ENCODE measurements around the gene OTOG.
A peak's percentile ranks its signal among the peaks of the same experiment; 100 is the strongest.
"Not testable (repeated sequence)": the region's sequence is repeated elsewhere in the genome, so short reads cannot be mapped to it uniquely, and the experiment has no call there.

The OTOG gene

DNA sequence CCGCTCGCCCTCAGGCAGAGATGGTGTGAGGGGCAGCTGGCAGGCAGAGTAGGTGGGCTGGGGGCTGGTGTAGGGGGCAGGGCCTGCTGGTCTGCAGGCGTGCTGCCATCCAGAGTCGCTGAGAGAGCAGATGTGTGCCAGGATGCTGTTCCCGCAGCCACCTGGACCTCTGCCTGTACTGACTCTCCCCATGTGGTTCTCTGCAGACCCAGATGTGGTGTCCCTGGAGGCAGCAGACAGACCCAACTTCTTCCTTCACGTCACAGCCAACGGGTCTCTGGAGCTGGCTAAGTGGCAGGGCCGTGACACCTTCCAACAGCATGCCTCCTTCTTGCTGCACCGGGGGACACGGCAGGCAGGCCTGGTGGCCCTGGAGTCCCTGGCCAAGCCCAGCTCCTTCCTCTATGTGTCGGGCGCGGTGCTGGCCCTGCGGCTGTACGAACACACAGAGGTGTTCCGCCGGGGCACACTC is 58.6 kb downstream of the OTOG start:
- DNase-seq (ENCODE audit: low spot score) = peak; percentile 52

DNA sequence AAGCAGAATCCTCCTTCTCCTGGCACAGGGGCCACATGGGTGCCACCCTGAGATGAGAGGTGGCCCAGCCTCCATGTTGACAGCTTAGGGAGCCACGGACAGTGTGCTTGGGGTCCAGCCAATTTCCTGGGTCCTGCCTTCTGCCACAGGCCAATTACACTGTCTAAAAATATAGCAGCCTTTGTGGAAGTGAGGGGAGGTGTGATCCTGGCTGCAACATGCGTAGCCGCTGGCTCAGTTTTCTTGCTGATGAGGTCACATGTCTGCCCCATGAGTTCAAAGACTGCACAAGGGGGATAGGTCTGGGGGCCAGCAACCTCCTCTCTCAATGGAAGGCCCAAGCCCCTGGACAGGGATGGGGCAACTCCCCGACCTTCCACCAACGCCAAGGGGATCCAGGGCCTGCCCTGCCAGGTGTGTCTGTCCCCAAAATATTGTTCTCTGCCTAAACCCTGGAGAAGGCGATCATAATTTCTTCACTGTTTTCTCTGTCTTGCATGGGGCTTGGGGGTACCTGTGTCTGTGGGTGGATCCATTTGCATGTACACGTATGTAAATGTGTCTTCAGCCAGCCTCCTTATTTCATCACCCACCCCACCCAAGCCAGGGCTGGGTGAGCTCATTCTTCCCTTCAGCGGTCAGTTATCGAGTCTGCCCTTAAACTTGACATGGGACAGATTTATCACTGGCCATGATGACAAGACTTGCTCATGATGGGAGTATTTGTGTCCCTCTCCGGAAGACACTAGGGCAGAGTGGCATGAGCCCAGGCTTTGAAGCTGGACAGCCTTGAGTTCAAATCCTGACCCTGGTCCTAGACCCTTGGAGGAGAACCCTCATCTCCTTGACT is 59.4 kb downstream of the OTOG start:
- peak; percentile 64 for DNase-seq (ENCODE audit: low spot score)

DNA sequence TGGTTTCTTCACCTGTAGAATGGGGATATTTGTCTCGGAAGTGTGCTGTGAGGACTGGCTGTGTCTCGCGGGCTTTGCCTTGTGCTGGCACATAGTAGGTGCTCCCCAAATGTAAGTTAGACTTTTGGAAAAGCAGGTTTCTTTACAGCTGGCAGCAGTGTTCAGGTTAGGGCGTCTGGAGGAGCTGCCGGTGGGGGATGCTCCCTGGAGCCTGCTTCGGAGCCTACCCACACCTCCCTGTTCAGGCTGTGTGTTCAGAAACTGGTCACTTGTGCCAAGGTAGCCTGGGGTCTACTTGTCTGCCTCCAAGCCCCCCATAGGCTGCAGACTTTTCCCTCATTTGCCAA is 60.0 kb downstream of the OTOG start:
- peak; percentile 48 for DNase-seq (ENCODE audit: low spot score)

DNA sequence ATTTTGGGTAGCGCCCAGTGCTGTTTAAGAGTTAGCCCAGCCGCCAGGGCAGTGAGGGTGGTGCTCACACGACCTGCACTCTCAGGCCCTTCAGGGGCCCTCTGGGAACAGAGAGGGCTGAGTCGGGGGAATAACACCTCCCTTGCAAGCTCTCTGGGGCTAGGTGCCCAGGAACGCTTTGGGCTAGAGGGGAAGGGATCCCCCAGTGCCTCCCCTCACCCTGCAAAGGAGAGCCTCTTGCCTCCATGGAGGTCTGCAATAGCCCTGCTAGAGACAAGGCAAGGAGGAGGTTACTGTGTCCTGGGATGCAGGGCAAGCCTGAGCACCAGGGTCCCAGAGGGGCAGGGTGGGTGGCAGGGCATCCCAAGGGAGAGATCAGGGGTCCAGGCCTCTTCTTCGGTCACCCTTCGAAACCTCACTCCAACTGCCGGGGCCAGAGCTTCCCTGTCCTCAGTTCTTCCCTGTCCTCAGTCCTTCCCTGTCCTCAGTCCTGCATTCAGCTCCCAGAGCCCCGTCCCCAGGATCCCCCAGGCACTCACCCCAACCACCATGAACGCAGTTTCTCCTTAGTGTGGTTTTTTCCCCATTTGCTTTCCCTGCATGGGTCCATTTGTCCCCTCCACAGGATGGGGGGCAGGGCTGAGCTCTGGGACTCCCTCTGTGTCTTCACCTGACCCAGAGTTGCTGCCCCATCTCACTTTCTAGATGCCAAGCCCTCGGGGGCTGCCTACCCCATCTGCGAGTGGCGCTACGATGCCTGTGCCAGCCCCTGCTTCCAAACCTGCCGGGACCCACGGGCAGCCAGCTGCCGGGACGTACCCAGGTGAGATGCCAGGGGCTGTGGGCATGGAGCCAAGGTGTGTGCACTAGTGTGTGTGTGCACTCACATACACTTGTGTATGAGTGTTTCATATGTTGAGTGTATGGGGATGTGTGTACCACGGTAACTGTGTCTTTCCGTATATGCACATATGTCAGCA is 60.8 kb downstream of the OTOG start:
- peak; percentile 64 for DNase-seq (ENCODE audit: low spot score)

GRCh38 chr11:17608821-17609220 is 61.8 kb downstream of the OTOG start:
- peak; percentile 59 for DNase-seq (ENCODE audit: low spot score)

DNA sequence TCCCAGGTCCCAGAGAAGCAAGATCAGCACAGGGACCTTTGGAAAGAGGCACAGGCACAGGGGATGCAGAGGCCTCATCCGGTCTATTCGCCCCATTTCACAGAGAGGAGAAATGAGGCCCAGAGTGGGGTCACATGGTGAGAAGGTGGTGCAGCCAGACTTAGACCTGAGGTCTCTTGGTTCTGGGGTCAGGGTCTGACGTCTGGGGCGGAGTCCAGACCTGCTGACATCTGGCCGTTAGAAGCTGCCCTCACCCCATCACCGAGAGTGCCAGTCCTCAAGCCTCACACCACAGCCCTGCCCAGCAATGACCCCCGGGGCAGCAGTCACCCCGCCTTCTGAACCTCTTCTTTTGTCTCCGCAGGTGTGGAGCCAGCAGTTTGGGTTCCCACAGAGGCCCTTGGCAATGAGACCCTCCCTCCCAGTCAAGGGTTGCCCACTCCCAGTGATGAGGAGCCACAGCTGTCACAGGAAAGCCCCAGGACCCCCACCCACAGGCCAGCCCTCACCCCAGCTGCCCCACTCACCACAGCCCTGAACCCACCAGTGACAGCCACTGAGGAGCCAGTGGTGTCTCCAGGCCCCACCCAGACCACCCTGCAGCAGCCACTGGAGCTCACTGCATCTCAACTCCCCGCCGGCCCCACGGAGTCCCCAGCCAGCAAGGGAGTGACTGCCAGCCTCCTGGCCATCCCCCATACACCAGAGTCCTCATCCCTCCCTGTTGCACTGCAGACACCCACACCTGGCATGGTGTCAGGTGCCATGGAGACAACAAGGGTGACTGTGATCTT is 62.4 kb downstream of the OTOG start:
- DNase-seq (ENCODE audit: low spot score) = peak; percentile 55

- DNase-seq (ENCODE audit: low spot score) = peak; percentile 63
These were observed 63.2 kb downstream of the OTOG start for GRCh38 chr11:17610085-17610894.

GRCh38 chr11:17611049-17611448 is 64.0 kb downstream of the OTOG start:
- no peak for DNase-seq (ENCODE audit: low spot score)

GRCh38 chr11:17611503-17612220 is 64.6 kb downstream of the OTOG start:
- peak; percentile 40 for DNase-seq (ENCODE audit: low spot score)

DNA sequence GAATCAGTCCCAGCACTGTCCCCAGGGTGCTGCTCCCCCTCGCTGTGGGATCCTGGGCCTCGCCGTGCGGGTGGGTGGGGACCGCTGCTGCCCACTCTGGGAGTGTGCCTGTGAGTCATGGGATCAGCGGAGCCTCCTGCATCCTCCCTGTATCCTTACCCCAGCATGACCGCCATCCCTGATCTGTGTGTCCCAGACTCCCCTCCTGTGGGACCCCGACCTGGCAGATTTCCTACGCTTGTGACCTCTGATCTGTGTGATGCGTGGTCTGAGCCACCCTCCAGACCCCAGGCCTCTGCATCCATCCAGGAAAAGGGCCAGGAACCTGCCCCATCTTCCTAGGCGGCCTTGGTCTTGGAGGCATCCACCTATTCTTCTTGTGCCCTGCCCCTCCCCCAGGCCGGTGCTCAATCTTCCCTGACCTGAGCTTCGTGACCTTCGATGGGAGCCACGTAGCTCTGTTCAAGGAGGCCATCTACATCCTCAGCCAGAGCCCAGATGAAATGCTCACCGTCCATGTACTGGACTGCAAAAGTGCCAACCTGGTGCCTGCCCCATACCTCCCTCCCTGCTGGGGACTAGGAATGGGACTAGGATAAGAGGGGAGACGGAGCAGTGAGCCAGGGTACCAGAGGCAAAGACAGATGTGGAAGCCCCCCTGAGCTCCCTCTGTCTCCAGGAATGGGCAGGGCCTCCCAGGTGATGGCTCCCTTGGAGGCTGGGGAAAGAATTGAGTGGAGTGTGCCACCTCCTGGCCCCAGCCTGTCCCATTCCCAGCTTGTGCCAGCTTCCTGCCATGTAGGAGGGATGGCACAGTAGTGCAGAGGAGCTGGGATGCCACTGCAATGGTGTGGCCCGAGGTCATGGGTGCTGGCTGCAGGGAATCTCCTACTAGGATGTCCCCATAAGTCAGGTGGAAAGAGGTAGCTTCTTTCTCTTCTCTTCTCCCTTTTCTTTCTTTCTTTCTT is 65.4 kb downstream of the OTOG start:
- peak; percentile 59 for DNase-seq (ENCODE audit: low spot score)

DNA sequence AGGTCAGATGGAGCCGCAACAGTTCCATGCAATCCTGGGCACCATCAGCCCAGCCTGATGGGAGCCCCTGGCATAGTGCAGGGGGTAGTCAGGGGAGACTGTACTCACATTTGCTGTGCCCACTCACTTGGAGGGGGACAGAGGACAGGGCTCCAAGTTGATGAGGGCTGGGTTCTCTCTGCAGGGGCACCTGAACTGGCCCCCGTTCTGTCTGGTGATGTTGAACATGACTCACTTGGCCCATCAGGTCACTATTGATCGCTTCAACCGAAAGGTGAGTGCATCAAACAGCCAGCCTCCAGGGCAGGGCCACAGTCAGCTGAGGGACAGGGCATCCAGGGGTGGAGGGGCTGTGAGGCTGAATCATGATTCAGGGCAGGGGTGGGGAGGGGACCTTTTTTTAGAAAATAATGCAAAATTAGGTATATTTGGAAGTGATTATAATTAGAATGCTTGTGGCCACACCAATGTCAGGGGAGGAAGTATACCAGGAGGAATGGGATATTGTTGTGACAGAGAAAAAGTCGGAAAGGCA is 66.4 kb downstream of the OTOG start:
- DNase-seq (ENCODE audit: low spot score) = no peak

DNA sequence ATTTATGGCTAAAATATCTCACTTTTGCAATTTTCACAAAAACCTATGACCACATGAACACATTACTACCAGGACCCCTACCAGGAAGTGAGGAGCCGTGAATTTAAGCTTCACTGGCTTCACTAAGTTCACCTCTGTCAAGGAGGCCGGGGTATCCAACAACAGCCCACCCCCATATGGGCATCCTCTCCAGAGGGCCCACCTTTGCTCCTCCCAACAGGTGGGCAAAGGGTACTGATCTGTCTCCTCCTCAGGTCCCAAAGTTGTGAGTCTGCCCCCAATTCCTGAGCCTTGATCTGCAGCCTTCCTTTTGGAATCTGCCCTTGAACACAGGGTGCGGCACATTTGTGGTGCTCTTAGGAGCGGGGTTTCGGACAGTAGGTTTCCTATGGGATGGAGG is 66.9 kb downstream of the OTOG start:
- no peak for DNase-seq (ENCODE audit: low spot score)

- DNase-seq (ENCODE audit: low spot score) = not testable (repeated sequence)
These were observed 75.7 kb downstream of the OTOG start for GRCh38 chr11:17622711-17623110.

- DNase-seq (ENCODE audit: low spot score) = no peak
These were observed 82.1 kb downstream of the OTOG start for GRCh38 chr11:17629113-17629512.

DNA sequence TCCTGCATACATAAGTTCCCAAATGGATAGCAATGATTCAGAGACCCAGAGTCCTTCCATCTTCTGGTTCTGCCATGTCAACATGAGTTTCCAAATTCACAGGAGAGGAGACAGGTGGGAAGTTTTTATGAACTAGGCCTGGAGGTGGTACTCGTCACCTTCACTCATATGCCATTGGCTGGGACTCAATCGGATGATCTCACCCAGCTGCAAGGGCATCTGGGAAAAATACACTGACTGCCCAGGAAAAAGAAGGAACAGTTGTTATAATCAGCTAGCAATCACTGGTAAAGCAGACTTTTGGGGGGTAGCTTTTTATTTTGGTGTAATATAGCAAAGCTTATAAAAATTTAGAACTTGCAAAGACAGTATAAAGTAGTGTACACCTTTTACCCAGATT is 83.9 kb downstream of the OTOG start:
- no peak for DNase-seq (ENCODE audit: low spot score)

GRCh38 chr11:17631702-17632365 is 84.8 kb downstream of the OTOG start:
- no peak for DNase-seq (ENCODE audit: low spot score)

- no peak for DNase-seq (ENCODE audit: low spot score)
These were observed 86.4 kb downstream of the OTOG start for GRCh38 chr11:17633279-17633986.
